ENCODE measurements around the gene OR10J5. TPM values are rescaled to one million over a fixed set of nuclear protein-coding genes. Genes with fewer than 3 reads are reported as not detected.
"Not testable (repeated sequence)": the region's sequence is repeated elsewhere in the genome, so short reads cannot be mapped to it uniquely, and the experiment has no call there.

OR10J5 gene
- total RNA-seq, 2 donors from 2014 or later, result not detected

DNA sequence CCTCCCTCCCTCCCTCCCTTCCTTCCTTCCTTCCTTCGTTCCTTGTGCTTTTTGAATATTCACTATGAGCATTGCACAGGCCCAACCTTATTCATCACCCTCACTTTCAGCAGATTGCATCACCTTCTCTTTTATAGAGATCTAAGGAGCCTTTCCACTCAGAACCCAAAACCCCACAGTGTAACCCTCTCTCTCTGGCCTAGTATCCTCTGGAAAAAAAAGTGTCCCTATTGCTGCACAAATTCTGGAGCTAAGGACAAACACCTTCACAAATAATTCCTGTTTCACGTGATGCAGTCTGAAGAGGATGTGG, 25.6 kb downstream of the OR10J5 start:
- no peak overlapping the region for H3K4me3 Mint-ChIP-seq
- ATAC-seq (no peak), DNase-seq (no peak)
- no peak overlapping the region for H3K27ac Mint-ChIP-seq
- peaks cover 16% of the 10 kb centered on the region for H3K27me3 Mint-ChIP-seq
- H3K36me3 Mint-ChIP-seq (ENCODE audit: low read depth), result no peaks in the 10 kb centered on the region
- peaks cover 8% of the 10 kb centered on the region for H3K9me3 ChIP-seq (ENCODE audit: control insufficient read depth, low read length, poor library complexity, severe bottlenecking)
- no peaks in the 10 kb centered on the region for H3K4me1 Mint-ChIP-seq

- ATAC-seq, result no peak
- no peak for DNase-seq
- Mint-ChIP-seq H3K27ac (no peak overlapping the region), H3K4me1 (no peaks in the 10 kb centered on the region), H3K4me3 (no peak overlapping the region), H3K27me3 (peaks cover 15% of the 10 kb centered on the region), H3K36me3 (ENCODE audit: low read depth) (no peaks in the 10 kb centered on the region)
- H3K9me3 ChIP-seq (ENCODE audit: control insufficient read depth, low read length, poor library complexity, severe bottlenecking), result peaks cover 11% of the 10 kb centered on the region
Measured at GRCh38 chr1:159509440-159510228, 26.2 kb downstream of the OR10J5 start.

DNA sequence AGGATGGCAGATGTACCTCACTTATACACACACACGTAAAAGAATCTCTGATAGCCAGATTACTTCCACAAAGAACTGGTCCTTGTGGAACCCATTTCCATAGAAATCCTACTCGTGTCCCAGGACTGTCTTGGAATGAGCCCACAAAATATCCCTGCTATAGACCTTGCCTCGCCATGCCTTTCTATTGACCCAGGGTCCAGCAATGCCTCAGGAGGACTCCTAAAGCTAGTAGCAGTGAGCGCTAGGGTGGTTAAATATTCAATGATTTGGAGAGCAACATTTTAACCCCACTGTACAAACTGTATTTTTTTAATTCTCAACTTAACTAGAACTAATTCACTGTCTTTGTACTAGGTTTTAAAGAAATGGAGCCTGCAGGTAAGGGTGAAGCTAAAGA, 26.9 kb downstream of the OR10J5 start:
- H3K9me3 ChIP-seq (ENCODE audit: control insufficient read depth, low read length, poor library complexity, severe bottlenecking), result peaks cover 11% of the 10 kb centered on the region
- DNase-seq (no peak), ATAC-seq (no peak)
- H3K4me1 Mint-ChIP-seq, result no peaks in the 10 kb centered on the region
- no peak overlapping the region for H3K4me3 Mint-ChIP-seq
- H3K36me3 Mint-ChIP-seq (ENCODE audit: low read depth), result no peaks in the 10 kb centered on the region
- no peak overlapping the region for H3K27ac Mint-ChIP-seq
- H3K27me3 Mint-ChIP-seq, result peaks cover 13% of the 10 kb centered on the region

- H3K36me3 Mint-ChIP-seq (ENCODE audit: low read depth), result no peaks in the 10 kb centered on the region
- H3K9me3 ChIP-seq (ENCODE audit: control insufficient read depth, low read length, poor library complexity, severe bottlenecking), result peaks cover 11% of the 10 kb centered on the region
- DNase-seq, result no peak
- peaks cover 8% of the 10 kb centered on the region for H3K27me3 Mint-ChIP-seq
- H3K27ac Mint-ChIP-seq, result no peak overlapping the region
- no peaks in the 10 kb centered on the region for H3K4me1 Mint-ChIP-seq
- no peak for ATAC-seq
- no peak overlapping the region for H3K4me3 Mint-ChIP-seq
Measured at GRCh38 chr1:159505676-159506075, 30.1 kb downstream of the OR10J5 start.

- DNase-seq, result no peak
- Mint-ChIP-seq H3K36me3 (ENCODE audit: low read depth) (no peaks in the 10 kb centered on the region), H3K27ac (no peak overlapping the region), H3K4me1 (no peaks in the 10 kb centered on the region), H3K27me3 (peaks cover 8% of the 10 kb centered on the region), H3K4me3 (no peak overlapping the region)
- H3K9me3 ChIP-seq (ENCODE audit: control insufficient read depth, low read length, poor library complexity, severe bottlenecking), result peaks cover 8% of the 10 kb centered on the region
- ATAC-seq, result no peak
Measured at GRCh38 chr1:159501082-159501481, 34.7 kb downstream of the OR10J5 start.

GRCh38 chr1:159494513-159495210, 41.1 kb downstream of the OR10J5 start:
- DNase-seq, H3K27me3 Mint-ChIP-seq, H3K4me1 Mint-ChIP-seq: not testable (repeated sequence)

DNA sequence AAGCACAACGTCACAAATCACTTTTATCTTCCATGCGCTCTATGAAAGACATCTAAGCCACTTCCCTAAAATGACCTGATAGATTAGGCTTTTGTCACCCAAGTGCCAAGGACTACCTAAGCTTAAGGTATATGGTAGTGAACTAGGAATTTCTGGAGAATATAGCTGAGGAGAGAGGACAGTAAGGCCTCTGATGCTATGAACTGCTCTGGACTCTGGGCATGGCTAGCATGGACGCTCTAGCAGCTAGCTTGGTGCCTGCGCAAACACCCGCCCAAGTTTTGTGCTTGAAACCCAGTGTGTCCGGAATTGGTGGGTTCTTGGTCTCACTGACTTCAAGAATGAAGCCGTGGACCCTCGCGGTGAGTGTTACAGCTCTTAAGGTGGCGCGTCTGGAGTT, 42.5 kb downstream of the OR10J5 start:
- Mint-ChIP-seq H3K27ac (no peak overlapping the region), H3K4me3 (no peak overlapping the region), H3K4me1 (no peaks in the 10 kb centered on the region), H3K27me3 (no peaks in the 10 kb centered on the region), H3K36me3 (ENCODE audit: low read depth) (no peaks in the 10 kb centered on the region)
- DNase-seq (no peak), ATAC-seq (no peak)
- H3K9me3 ChIP-seq (ENCODE audit: control insufficient read depth, low read length, poor library complexity, severe bottlenecking), result no peaks in the 10 kb centered on the region

More at GRCh38 chr1:159494513-159495210, 41.1 kb downstream of the OR10J5 start:
- not testable (repeated sequence) for H3K27ac Mint-ChIP-seq; H3K4me3 Mint-ChIP-seq; H3K36me3 Mint-ChIP-seq (ENCODE audit: low read depth); ATAC-seq; H3K9me3 ChIP-seq (ENCODE audit: control insufficient read depth, low read length, poor library complexity, severe bottlenecking)

DNA sequence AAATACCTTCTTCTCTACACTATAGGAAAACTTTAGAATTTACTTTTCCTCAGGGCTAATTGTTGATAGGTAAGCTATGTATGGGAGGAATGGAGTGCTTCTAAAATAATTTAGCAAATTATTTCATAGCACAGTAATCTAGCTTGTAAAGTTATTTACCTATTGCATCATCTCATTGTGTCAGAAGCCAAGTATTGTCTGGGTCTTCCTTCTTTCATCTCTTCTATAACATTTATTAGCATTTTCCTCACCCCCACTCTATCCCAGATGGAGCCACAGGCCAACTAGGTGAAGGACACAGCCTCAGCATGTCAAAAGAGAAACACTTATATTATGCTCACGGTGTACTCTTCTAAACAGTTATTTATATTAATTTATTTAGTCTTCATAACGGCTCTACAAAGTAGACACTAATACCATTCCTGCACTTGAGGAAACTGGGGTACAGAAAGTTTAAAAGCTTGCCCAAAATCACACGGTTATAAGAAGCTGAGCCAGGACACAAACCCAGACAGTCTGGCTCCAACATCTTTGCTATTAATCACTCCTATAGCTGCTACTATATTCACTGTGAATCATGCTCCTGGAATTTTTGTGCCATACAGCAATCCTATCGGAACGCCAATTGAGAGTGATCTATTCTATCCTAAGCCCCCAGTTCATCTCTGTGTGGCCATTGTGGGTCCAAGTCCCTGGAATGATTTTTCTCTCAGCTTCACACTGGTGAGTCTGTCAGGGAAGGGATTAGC, 43.1 kb downstream of the OR10J5 start:
- Mint-ChIP-seq H3K27me3 (no peaks in the 10 kb centered on the region), H3K4me3 (no peak overlapping the region), H3K27ac (no peak overlapping the region), H3K36me3 (ENCODE audit: low read depth) (no peaks in the 10 kb centered on the region), H3K4me1 (no peaks in the 10 kb centered on the region)
- no peaks in the 10 kb centered on the region for H3K9me3 ChIP-seq (ENCODE audit: control insufficient read depth, low read length, poor library complexity, severe bottlenecking)
- ATAC-seq (no peak), DNase-seq (no peak)

Other genes starting within 250 kb of the OR10J5 start
- gene FCER1A, start 233.7 kb downstream of the OR10J5 start, total RNA-seq, result 1 to 10 TPM; 4.1 to 5.9 TPM
- not detected for gene OR10J4, start 103.8 kb downstream of the OR10J5 start, total RNA-seq
- not detected for gene OR10J1, start 96.3 kb downstream of the OR10J5 start, total RNA-seq
- not detected for gene APCS, start 51.8 kb upstream of the OR10J5 start, total RNA-seq
- not detected for gene CRP, start 178.6 kb upstream of the OR10J5 start, total RNA-seq
- gene DUSP23, start 245.0 kb upstream of the OR10J5 start, total RNA-seq, result 10 to 100 TPM in 1 of 2 donors, 1 to 10 TPM in 1; 7.9 to 12.0 TPM

Data from T-helper 17 cell (primary cell).